A549 (cell line): ENCODE results near the gene ASCL2.

Source experiments
- EP300 ChIP-seq, 2 experiments: fragments of >200 bp; sonication (Bioruptor Twin); formaldehyde crosslinking; IDR thresholded peaks; 2 replicates in 1 of 2; 3 replicates in 1 of 2; pipeline ENCODE4 v1.6.1; 2016 to 2017
- POLR2A ChIP-seq: IDR thresholded peaks from 2 replicates; pipeline ENCODE4 v1.6.1; 2012; ENCODE audit warnings: mild to moderate bottlenecking, low read length
- TF ChIP-seq, protein P1 (sequence below): fragments of >200 bp; sonication (Bioruptor Twin); formaldehyde crosslinking; IDR thresholded peaks from 3 replicates; pipeline ENCODE4 v1.5.1; 2016
- TF ChIP-seq, protein P2 (sequence below): fragments of 200-600 bp; sonication (generic); IDR thresholded peaks from 2 replicates; pipeline ENCODE4 v1.6.1; 2016; ENCODE audit warnings: antibody characterized with exemption, mild to moderate bottlenecking, moderate library complexity
- TF ChIP-seq, protein P3 (sequence below): fragments of 450-650 bp; IDR thresholded peaks from 2 replicates; pipeline ENCODE4 v1.6.1; 2014; ENCODE audit warnings: antibody characterized with exemption

DNA sequence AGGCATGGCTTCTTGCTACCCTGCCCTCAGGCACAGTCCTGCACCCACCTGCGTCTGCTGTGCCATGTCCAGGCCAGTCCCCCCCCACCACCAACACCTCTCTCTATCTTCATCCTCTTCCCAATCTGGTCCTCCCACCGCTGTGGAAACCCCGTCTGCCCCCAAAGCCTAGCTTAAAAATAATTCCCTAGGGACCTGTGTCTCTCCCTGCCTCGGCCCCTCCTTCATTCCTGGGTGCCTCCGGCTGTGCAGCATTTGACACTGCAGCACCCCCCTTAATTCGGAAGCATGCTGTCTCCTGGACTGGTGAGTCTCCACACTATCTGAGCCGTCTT is 2.5 kb upstream of the ASCL2 start:
- TF ChIP-seq, protein P1, sequence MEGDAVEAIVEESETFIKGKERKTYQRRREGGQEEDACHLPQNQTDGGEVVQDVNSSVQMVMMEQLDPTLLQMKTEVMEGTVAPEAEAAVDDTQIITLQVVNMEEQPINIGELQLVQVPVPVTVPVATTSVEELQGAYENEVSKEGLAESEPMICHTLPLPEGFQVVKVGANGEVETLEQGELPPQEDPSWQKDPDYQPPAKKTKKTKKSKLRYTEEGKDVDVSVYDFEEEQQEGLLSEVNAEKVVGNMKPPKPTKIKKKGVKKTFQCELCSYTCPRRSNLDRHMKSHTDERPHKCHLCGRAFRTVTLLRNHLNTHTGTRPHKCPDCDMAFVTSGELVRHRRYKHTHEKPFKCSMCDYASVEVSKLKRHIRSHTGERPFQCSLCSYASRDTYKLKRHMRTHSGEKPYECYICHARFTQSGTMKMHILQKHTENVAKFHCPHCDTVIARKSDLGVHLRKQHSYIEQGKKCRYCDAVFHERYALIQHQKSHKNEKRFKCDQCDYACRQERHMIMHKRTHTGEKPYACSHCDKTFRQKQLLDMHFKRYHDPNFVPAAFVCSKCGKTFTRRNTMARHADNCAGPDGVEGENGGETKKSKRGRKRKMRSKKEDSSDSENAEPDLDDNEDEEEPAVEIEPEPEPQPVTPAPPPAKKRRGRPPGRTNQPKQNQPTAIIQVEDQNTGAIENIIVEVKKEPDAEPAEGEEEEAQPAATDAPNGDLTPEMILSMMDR = no peak
- TF ChIP-seq, protein P2, sequence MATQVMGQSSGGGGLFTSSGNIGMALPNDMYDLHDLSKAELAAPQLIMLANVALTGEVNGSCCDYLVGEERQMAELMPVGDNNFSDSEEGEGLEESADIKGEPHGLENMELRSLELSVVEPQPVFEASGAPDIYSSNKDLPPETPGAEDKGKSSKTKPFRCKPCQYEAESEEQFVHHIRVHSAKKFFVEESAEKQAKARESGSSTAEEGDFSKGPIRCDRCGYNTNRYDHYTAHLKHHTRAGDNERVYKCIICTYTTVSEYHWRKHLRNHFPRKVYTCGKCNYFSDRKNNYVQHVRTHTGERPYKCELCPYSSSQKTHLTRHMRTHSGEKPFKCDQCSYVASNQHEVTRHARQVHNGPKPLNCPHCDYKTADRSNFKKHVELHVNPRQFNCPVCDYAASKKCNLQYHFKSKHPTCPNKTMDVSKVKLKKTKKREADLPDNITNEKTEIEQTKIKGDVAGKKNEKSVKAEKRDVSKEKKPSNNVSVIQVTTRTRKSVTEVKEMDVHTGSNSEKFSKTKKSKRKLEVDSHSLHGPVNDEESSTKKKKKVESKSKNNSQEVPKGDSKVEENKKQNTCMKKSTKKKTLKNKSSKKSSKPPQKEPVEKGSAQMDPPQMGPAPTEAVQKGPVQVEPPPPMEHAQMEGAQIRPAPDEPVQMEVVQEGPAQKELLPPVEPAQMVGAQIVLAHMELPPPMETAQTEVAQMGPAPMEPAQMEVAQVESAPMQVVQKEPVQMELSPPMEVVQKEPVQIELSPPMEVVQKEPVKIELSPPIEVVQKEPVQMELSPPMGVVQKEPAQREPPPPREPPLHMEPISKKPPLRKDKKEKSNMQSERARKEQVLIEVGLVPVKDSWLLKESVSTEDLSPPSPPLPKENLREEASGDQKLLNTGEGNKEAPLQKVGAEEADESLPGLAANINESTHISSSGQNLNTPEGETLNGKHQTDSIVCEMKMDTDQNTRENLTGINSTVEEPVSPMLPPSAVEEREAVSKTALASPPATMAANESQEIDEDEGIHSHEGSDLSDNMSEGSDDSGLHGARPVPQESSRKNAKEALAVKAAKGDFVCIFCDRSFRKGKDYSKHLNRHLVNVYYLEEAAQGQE = no peak
- TF ChIP-seq POLR2A = no peak
- no peak for TF ChIP-seq EP300 (IDR thresholded peaks at IDR 0.05)
- TF ChIP-seq, protein P3, sequence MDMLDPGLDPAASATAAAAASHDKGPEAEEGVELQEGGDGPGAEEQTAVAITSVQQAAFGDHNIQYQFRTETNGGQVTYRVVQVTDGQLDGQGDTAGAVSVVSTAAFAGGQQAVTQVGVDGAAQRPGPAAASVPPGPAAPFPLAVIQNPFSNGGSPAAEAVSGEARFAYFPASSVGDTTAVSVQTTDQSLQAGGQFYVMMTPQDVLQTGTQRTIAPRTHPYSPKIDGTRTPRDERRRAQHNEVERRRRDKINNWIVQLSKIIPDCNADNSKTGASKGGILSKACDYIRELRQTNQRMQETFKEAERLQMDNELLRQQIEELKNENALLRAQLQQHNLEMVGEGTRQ = no peak
